HG02943 (cell line): ENCODE data around the gene ALKBH3.

Experiments used
- ATAC-seq: cut with Tn5 transposase; IDR thresholded peaks from one replicate; pipeline ENCODE4 v1.9.1; 2021; ENCODE audit warnings: mild to moderate bottlenecking, low read depth, moderate library complexity; ENCODE audit not compliant: unreplicated experiment

The ALKBH3 gene

GRCh38 chr11:43921561-43922294 is 41.1 kb downstream of the ALKBH3 start:
- ATAC-seq = no peak

- ATAC-seq = no peak
These were observed 41.6 kb downstream of the ALKBH3 start for GRCh38 chr11:43922295-43922648.

- no peak for ATAC-seq
These were observed 42.2 kb downstream of the ALKBH3 start for GRCh38 chr11:43922744-43923405.

GRCh38 chr11:43923406-43924111 is 42.9 kb downstream of the ALKBH3 start:
- ATAC-seq = no peak

GRCh38 chr11:43924112-43924855 is 43.7 kb downstream of the ALKBH3 start:
- ATAC-seq = no peak

- ATAC-seq = no peak
These were observed 44.7 kb downstream of the ALKBH3 start for GRCh38 chr11:43925063-43925931.

- ATAC-seq = no peak
These were observed 45.4 kb downstream of the ALKBH3 start for GRCh38 chr11:43925932-43926505.

GRCh38 chr11:43927070-43927469 is 46.4 kb downstream of the ALKBH3 start:
- ATAC-seq = no peak

- no peak for ATAC-seq
These were observed 47.5 kb downstream of the ALKBH3 start for GRCh38 chr11:43927925-43928707.

- ATAC-seq = no peak
These were observed 48.1 kb downstream of the ALKBH3 start for GRCh38 chr11:43928721-43929120.

GRCh38 chr11:43930868-43931716 is 50.5 kb downstream of the ALKBH3 start:
- ATAC-seq = no peak

- ATAC-seq = no peak
These were observed 51.0 kb downstream of the ALKBH3 start for GRCh38 chr11:43931717-43932039.

- no peak for ATAC-seq
These were observed 52.6 kb downstream of the ALKBH3 start for GRCh38 chr11:43933226-43933607.

- ATAC-seq = no peak
These were observed 53.2 kb downstream of the ALKBH3 start for GRCh38 chr11:43933608-43934551.

- ATAC-seq = no peak
These were observed 54.2 kb downstream of the ALKBH3 start for GRCh38 chr11:43934601-43935423.

GRCh38 chr11:43935424-43935979 is 54.9 kb downstream of the ALKBH3 start:
- ATAC-seq = no peak
